Measurements from ENCODE around the gene DCANP1.

DCANP1 gene

GRCh38 chr5:135454946-135455345 is 7.8 kb upstream of the DCANP1 start:
- H3K27ac ChIP-seq (replicated peaks), result no peak overlapping the region
- DNase-seq (ENCODE audit: low read depth in 1 of 2, low spot score in 1 of 2), result no peak

GRCh38 chr5:135453613-135454012 is 6.5 kb upstream of the DCANP1 start:
- no peak for DNase-seq (ENCODE audit: low read depth in 1 of 2, low spot score in 1 of 2)
- no peak overlapping the region for H3K4me3 ChIP-seq (replicated peaks; ENCODE audit: insufficient read depth, low read length)
- no peak for TF ChIP-seq REST (IDR thresholded peaks at IDR 0.05; ENCODE audit: insufficient replicate concordance, low read depth)
- no peak for TF ChIP-seq CTCF (IDR thresholded peaks at IDR 0.05; ENCODE audit: insufficient read depth, low read length)
- TF ChIP-seq POLR2AphosphoS5 (IDR thresholded peaks at IDR 0.05; ENCODE audit: low read depth), result no peak
- no peak for TF ChIP-seq GABPA (IDR thresholded peaks at IDR 0.05; ENCODE audit: low read depth)
- no peak for TF ChIP-seq SPI1 (IDR thresholded peaks at IDR 0.05; ENCODE audit: borderline replicate concordance, low read depth)
- H3K27me3 ChIP-seq (ENCODE audit: insufficient read depth, poor library complexity, severe bottlenecking), result no peaks in the 10 kb centered on the region
- H3K27ac ChIP-seq (replicated peaks), result no peak overlapping the region

More at GRCh38 chr5:135454946-135455345, 7.8 kb upstream of the DCANP1 start:
- no peak for TF ChIP-seq REST (IDR thresholded peaks at IDR 0.05; ENCODE audit: insufficient replicate concordance, low read depth)
- TF ChIP-seq CTCF (IDR thresholded peaks at IDR 0.05; ENCODE audit: insufficient read depth, low read length), result no peak
- TF ChIP-seq GABPA (IDR thresholded peaks at IDR 0.05; ENCODE audit: low read depth), result no peak
- TF ChIP-seq POLR2AphosphoS5 (IDR thresholded peaks at IDR 0.05; ENCODE audit: low read depth), result no peak
- Histone ChIP-seq H3K27me3 (ENCODE audit: insufficient read depth, poor library complexity, severe bottlenecking) (no peaks in the 10 kb centered on the region), H3K4me3 (replicated peaks; ENCODE audit: insufficient read depth, low read length) (no peak overlapping the region)

GRCh38 chr5:135452321-135453030 is 5.3 kb upstream of the DCANP1 start, which contains the start of gene TIFAB:
TIFAB (minus strand) TSS chr5:135452351; CDS start chr5:135449939, 2,412 bp downstream.
- DNase-seq (ENCODE audit: low read depth in 1 of 2, low spot score in 1 of 2), result peak in 1 of 2 experiments; percentile 9
- H3K4me3 ChIP-seq (replicated peaks; ENCODE audit: insufficient read depth, low read length), result peak within 1 kb of the TSS; percentile 42
- H3K27ac ChIP-seq (replicated peaks), result no peak within 1 kb of the TSS
- H3K27me3 ChIP-seq (ENCODE audit: insufficient read depth, poor library complexity, severe bottlenecking), result no peaks in the 10 kb centered on the region
- TF ChIP-seq GABPA (IDR thresholded peaks at IDR 0.05; ENCODE audit: low read depth), result no peak
- TF ChIP-seq CTCF (IDR thresholded peaks at IDR 0.05; ENCODE audit: insufficient read depth, low read length), result no peak
- TF ChIP-seq SPI1 (IDR thresholded peaks at IDR 0.05; ENCODE audit: borderline replicate concordance, low read depth), result no peak
- no peak for TF ChIP-seq REST (IDR thresholded peaks at IDR 0.05; ENCODE audit: insufficient replicate concordance, low read depth)
- TF ChIP-seq POLR2AphosphoS5 (IDR thresholded peaks at IDR 0.05; ENCODE audit: low read depth), result no peak

Data from HL-60 (cell line).